Esophagus squamous epithelium (tissue), 4 donors: ENCODE data around the gene ZNHIT2.

Source experiments
- CTCF ChIP-seq, 6 experiments: fragments of 450-650 bp in 4 of 6; fragments of 200-600 bp in 2 of 6; sonication (generic) in 2 of 6; IDR thresholded peaks; one replicate each; pipeline ENCODE4 v1.5.1; 2016 to 2019; ENCODE audit warnings: antibody characterized with exemption in 6 of 6, mild to moderate bottlenecking in 4 of 6, moderate library complexity in 4 of 6
- POLR2A ChIP-seq, 4 donors: fragments of 450-650 bp; IDR thresholded peaks; one replicate each; pipeline ENCODE4 v1.6.1; 2017; ENCODE audit warnings: antibody characterized with exemption in 4 of 4, mild to moderate bottlenecking in 4 of 4, moderate library complexity in 3 of 4

- TF ChIP-seq POLR2A (IDR thresholded peaks at IDR 0.05): no peak
- TF ChIP-seq CTCF (IDR thresholded peaks at IDR 0.05): no peak
Observed at GRCh38 chr11:65119670-65119995, 2.1 kb upstream of the ZNHIT2 start.
